NCI-H526 (cell line): ENCODE results near the gene NKG7.

Experiments used
- DNase-seq, 2 experiments: peaks; one replicate each; lab custom pipeline; 2025; lab: John Stamatoyannopoulos, UW

The NKG7 gene

GRCh38 chr19:51337141-51337860 lies 35.2 kb downstream of the NKG7 start:
- no peak for DNase-seq

- no peak for DNase-seq
These were observed 38.5 kb downstream of the NKG7 start for GRCh38 chr19:51333836-51334460.

GRCh38 chr19:51331716-51332115 lies 40.7 kb downstream of the NKG7 start:
- DNase-seq = no peak

GRCh38 chr19:51331193-51331592 lies 41.3 kb downstream of the NKG7 start:
- no peak for DNase-seq

- DNase-seq = no peak
These were observed 42.1 kb downstream of the NKG7 start for GRCh38 chr19:51330366-51330765.

GRCh38 chr19:51329411-51329810 lies 43.0 kb downstream of the NKG7 start:
- no peak for DNase-seq

- peak; percentile 74 to 90 for DNase-seq
These were observed 45.1 kb downstream of the NKG7 start for GRCh38 chr19:51327066-51328001.

- no peak for DNase-seq
These were observed 46.0 kb downstream of the NKG7 start for GRCh38 chr19:51326216-51327065.

- no peak for DNase-seq
These were observed 47.1 kb downstream of the NKG7 start for GRCh38 chr19:51325161-51325976.

- DNase-seq = no peak
These were observed 48.3 kb downstream of the NKG7 start for GRCh38 chr19:51324167-51324481.

- DNase-seq = no peak
These were observed 48.8 kb downstream of the NKG7 start for GRCh38 chr19:51323481-51324166.

GRCh38 chr19:51321799-51322198 lies 50.7 kb downstream of the NKG7 start:
- no peak for DNase-seq
